Activated naive CD8-positive, alpha-beta T cell treated with anti-CD3 and anti-CD28 coated beads, Interleukin-2, amount 50 U/mL, for 16 hours (primary cell): ENCODE measurements around the gene ECT2.
"Not testable (repeated sequence)": the region's sequence is repeated elsewhere in the genome, so short reads cannot be mapped to it uniquely, and the experiment has no call there.

Experiments
- DNase-seq: peaks from one replicate; pipeline ENCODE4 v3.0.0-alpha.2; 2020; ENCODE audit warnings: low read depth, low spot score

ECT2 gene

DNA sequence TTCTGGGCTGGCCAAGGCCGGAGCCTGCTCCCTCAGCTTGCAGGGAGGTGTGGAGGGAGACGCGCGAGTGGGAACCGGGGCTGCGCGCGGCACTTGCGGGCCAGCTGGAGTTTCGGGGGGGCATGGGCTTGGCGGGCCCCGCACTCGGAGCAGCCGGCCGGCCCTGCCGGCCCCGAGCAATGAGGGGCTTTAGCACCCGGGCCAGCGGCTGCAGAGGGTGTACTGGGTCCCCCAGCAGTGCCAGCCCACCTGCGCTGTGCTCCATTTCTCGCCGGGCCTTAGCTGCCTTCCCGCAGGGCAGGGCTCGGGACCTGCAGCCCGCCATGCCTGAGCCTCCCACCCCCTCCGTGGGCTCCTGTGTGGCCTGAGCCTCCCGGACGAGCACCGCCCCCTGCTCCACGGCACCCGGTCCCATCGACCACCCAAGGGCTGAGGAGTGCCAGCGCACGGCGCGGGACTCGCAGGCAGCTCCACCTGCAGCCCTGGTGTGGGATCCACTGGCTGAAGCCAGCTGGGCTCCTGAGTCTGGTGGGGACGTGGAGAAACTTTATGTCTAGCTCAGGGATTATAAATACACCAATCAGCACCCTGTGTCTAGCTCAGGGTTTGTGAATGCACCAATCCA is 116.3 kb downstream of the ECT2 start:
- not testable (repeated sequence) for DNase-seq

DNA sequence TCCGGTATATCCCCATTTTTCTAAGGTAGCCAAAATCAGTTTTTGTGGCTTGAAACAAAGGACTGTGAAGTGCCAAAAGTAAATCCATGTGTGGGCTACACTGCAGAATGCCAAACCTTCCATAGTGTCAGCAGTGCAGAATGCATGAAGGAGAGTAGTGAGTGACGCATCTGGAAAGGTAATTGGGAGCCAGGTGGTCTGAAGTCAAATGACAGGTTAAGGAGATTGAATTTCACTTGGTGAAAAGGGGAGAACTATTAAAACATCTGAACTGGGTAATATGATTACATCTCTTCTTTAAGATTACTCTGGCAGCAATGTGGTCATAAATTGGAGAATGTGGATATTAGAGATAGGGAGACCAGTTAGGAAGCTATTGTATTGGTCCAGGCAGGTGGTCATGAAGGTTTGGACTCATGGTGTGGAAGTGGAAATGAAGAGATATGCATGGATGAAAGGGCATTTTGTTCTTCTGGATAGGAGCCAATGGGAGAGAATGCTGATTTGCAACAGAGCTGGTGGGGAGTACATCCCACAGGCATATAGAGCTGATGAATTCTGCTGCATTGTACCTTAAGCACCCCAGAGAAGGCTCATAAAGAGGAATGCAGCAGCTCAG is 118.2 kb downstream of the ECT2 start:
- DNase-seq, result no peak

DNA sequence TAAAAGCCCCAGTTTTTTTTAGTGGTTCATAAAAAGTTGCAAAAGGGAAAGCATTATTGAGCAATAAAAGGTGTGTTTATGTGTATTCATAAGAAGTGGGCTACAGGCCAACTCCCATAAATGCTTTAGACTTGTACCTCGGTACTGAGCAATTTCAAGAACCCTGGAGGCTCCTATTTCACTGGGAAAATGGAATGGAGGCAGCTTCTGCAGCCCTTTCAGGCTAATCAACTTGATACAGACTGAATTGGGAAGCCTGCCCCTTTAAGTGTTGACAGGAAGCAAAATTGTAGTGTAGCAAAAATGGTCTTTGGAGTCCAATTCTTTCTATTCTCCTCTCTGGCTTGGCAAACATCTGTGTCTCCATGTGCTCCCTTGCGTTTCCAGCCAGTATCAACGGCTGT is 118.8 kb downstream of the ECT2 start:
- DNase-seq, result no peak

DNA sequence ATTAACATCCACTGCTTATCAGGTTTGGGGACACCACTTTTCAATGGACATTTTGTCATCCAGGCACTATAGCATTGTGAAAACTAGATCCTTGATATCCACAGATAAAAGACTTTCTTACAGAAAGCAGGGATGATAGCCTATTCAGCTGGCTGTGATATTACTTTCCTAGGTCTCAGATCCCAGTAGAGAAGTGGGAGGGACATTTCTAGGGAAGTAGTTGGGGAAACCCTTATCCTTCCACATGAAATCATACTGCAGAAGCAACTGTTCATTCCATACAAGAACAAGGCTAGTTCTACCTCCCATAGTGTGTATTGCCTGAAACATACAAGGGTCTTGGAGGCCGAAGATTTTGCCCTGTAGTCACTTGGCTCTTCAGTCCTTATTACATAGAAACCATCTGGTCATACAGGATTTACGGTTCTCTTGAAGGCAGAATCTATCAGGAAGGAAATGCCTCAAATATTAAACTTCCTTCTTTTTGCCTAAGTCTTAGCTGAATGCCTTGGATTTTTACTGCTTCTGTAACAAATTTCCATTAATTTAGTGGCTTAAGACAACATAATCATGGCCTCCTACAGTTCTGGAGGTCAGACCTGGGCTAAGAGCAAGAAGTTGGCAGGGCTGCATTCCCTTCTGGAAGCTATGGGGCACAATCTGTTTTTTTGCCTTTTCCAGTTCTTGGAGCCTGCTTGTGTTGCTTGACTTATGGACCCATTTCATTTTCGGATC is 119.4 kb downstream of the ECT2 start:
- DNase-seq, result no peak
